HG03280 (cell line): ENCODE measurements around the gene HIVEP3.

Experiments
- ATAC-seq: cut with Tn5 transposase; IDR thresholded peaks from one replicate; pipeline ENCODE4 v1.9.1; 2021; ENCODE audit warnings: mild to moderate bottlenecking, moderate library complexity; ENCODE audit not compliant: unreplicated experiment

Gene HIVEP3

GRCh38 chr1:41659903-41660302, 258.8 kb downstream of the HIVEP3 start:
- no peak for ATAC-seq

GRCh38 chr1:41659159-41659495, 259.6 kb downstream of the HIVEP3 start:
- ATAC-seq = no peak

DNA sequence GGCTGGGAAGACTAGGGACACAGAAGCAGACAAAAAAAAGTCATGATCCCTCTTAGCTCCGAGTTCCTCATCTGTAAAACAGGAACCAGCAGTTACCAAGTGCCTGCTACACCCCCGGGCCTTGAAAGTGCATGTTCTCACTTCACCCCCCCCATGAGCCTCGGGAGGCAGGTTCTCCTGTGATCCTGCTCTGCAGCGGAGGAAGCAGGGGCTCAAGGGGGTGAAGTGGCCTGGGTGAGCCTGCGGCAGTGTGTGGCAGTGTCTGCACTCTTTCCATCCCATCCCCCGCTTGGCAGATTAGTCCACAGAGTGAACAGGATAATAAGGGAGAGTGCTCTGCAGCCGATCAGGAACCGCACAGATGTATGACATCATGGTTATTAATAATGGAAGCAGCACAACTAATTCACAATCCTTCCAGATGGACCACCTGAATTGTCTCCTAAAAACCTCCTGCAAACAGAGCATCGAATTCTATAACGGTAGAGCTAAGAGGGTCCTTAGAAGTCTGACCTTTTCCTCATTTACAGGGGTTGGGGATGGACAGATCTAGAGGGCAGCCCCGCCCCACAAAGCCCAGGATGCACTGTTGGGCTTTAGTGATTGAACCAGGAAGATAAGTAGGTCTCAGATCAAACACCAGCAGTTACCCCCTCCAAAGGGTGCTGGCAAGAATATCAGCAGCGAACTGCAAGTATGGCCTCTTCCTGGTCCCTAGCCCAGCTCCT, 260.1 kb downstream of the HIVEP3 start:
- no peak for ATAC-seq

DNA sequence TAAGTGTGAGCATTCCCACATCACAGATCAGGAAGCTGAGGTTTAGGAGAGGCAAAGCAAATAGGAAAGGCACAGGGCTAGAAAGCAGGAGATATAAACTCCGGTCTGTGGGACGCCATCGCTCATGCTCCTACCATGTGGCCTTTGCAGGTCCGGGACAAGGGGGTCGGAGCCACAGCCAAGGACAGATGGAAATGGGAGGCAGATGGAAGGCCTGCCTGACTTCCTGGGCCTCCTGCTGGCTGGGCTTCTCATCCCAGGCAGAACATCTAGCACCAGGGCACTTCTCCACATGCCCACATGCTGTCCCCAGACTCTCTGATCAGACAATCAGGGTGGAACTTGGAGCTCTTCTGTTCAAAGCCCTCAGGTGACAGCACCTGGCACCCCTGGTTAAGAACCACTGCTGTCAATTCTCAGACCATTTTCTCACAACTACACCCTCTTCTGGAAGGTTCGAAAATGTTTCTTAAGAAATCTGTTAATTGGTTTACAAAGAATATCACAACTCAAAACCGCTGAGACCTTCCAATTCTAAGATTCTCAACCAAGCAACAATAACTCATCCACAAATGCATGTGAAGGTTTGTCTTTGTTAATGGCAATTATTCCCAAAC, 260.9 kb downstream of the HIVEP3 start:
- no peak for ATAC-seq

- no peak for ATAC-seq
Observed at GRCh38 chr1:41656825-41657500, 261.8 kb downstream of the HIVEP3 start.

DNA sequence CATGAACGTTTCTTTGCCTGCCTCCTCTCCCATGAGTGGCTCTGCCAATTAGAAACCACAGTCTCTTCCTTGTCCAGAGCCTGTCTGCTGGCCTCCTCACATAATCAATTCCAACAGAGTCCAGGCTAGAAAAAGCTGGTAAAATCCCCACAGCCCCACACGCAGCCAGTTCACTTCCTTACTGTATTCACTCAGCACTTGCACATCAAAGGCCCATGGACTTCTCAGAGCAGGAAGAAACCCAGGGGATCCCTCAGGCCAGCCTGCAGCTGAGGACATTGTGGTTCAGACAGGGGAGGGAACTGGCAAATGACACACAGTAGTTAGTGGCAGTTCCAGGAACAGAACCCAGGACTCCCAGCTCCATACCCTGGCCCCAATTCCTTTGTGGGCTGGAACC, 262.7 kb downstream of the HIVEP3 start:
- no peak for ATAC-seq

GRCh38 chr1:41655632-41656031, 263.1 kb downstream of the HIVEP3 start:
- no peak for ATAC-seq

DNA sequence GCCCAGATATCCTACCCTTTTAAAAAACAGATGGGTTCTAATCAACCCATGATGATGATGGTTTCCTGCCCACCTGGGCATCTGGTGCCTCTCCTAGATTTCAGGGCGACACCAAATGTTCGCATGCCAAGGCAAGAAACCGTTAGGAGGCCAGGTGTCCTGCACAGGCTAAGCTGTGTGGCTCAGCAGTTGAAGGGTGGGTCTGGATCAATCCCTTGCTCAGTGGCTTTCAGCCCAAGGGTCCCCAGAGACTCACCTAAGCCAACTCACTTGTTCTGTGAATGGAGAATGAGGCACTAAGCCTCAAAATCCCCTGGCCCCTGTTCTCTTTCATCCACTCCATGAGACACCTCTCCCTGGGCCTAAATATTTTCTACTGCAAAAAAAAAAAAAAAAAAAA, 265.1 kb downstream of the HIVEP3 start:
- no peak for ATAC-seq

DNA sequence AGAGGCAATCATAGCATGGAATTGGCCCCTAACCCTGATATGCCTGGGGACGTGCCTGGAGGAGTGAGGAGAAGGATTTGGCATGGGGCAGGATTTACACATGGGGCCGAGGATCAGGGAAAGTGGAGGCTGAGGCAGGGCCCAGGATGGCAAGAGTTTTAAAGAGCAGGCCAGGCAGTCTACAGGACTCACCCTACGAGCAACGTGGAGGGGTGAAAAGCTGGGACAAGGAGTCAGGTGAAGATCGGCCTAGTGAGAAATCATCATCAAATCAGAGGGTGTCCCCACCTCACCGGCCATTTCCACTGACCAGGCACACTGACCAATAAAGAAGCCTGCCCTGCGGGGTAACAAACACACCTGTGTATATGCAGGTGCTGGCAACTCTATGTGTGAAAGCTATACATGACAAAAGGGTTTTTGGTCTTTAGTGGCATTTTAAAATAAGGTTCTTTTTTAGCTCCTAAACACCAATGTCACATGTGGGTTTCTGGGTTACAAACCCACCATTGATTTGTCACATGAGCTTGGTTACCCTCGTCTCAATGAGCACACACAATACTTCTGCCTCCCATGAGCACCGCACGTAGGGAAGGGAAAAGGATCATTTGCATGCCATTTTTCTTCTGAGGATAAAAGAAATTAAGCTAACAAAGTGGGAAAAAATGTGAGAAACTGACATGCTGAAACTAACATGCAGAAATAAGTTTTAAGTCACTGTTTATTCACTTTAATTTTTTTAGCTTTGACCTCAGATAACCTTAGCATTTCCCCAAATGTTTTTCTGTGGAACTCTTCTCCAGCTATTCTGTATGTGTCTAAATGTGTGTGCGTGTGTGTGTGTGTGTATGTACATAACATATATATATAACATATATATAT, 266.1 kb downstream of the HIVEP3 start:
- ATAC-seq = no peak

- ATAC-seq = no peak
Observed at GRCh38 chr1:41650028-41650880, 268.5 kb downstream of the HIVEP3 start.

DNA sequence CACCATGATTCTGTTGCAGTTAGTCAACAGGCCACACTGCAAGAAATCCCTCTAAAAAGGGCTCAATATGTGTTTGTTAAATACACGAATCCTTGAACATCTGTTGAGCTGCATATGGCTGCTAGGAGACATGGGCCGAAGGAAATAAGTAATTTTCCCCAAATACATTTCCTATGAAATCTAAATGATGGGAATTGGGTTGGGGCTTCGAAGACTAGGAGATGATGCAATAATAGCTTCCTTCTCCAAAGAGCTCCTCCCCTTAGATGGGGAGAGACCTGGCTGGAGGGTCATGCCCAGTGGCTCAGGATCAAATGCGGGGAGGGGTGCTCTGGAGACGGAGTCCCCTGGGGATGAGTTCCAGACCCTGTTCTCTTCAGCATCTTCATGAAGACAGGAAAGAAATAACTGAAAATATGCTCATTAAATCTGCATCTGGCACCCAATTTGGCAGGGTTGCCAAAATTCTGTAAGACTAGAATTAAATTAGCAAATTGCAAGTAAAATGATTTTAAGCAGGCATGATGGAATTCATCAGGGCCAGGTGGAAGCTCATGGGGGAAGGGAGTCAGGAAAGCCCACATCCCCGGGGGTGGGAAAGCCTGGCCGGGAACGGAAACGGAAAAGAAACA, 269.2 kb downstream of the HIVEP3 start:
- no peak for ATAC-seq

DNA sequence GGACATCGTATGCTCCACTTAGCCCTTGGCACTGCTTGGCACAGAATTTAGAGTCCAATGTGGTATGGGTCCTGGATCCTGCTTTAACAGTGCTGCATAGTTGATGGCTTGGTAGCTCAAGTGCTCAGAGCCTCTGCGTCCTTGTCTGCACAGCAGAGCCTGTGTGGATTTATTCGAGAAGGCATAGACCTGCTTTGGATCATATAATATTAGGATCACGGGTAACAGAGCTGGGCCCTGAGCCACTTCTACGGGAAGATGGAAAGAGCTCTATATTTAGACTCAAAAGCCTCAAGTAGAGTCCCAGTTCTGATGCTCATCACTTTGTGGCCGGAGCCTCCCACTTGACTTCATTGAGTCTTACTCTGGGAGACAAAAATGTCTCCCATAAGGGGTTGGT, 269.9 kb downstream of the HIVEP3 start:
- ATAC-seq = no peak

GRCh38 chr1:41648230-41648629, 270.5 kb downstream of the HIVEP3 start:
- ATAC-seq = no peak

- ATAC-seq = no peak
Observed at GRCh38 chr1:41647221-41648135, 271.2 kb downstream of the HIVEP3 start.

- ATAC-seq = no peak
Observed at GRCh38 chr1:41646186-41646585, 272.5 kb downstream of the HIVEP3 start.

DNA sequence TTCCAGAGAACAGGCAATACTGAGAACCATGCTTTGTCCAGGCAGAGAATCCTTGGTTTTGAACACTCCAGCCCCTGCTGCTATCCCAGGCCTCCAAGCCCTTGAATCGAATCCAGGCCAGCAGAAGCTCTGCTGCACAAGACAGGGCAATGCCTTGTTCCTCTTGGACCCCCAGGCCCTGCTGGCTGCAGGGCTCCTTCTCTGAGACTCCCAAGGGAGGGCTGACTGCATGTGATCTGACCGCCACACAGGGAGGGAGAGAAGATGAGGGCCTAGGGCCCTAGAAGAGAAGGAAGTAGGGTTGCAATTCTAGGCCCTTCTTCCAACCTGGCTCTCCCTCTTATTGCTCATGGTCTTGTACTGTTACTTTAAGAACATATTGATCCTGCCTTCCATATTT, 273.7 kb downstream of the HIVEP3 start:
- no peak for ATAC-seq

- ATAC-seq = no peak
Observed at GRCh38 chr1:41642922-41643821, 275.6 kb downstream of the HIVEP3 start.
